ENCODE data around the gene NXPE4.

DNA sequence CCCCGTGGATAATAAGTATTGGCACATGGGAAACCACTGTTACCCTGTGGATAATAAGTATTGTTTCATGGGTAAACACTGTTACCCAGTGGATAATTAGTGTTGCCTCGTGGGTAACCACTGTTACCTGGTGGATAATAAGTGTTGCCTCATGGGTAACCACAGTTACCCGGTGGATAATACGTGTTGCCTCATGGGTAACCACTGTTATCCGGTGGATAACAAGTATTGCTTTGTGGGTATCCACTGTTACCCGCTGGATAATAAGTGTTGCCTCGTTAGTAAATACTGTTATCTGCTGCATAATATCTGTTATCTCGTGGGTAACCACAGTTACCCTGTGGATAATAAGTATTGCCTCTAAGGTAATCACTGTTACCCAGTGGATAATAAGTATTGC is 25.5 kb upstream of the NXPE4 start:
- TF ChIP-seq, protein P1, sequence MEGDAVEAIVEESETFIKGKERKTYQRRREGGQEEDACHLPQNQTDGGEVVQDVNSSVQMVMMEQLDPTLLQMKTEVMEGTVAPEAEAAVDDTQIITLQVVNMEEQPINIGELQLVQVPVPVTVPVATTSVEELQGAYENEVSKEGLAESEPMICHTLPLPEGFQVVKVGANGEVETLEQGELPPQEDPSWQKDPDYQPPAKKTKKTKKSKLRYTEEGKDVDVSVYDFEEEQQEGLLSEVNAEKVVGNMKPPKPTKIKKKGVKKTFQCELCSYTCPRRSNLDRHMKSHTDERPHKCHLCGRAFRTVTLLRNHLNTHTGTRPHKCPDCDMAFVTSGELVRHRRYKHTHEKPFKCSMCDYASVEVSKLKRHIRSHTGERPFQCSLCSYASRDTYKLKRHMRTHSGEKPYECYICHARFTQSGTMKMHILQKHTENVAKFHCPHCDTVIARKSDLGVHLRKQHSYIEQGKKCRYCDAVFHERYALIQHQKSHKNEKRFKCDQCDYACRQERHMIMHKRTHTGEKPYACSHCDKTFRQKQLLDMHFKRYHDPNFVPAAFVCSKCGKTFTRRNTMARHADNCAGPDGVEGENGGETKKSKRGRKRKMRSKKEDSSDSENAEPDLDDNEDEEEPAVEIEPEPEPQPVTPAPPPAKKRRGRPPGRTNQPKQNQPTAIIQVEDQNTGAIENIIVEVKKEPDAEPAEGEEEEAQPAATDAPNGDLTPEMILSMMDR (IDR thresholded peaks at IDR 0.05 in 4 of 5, conservative IDR thresholded peaks at IDR 0.05 in 1 of 5): no peak
- TF ChIP-seq POLR2A (IDR thresholded peaks at IDR 0.05): no peak

All from gastrocnemius medialis (tissue), 4 donors.